Lower leg skin (tissue), 4 donors: ENCODE measurements around the gene LRRC8B. TPM values are rescaled to one million over a fixed set of nuclear protein-coding genes. Genes with fewer than 3 reads are reported as not detected.

ENCODE experiments used
- DNase-seq, 2 donors: peaks; one replicate each; pipeline ENCODE4 v3.0.0-alpha.2; 2019; ENCODE audit warnings: low spot score in 2 of 2
- H3K4me3 ChIP-seq: fragments of 200-600 bp; sonication (generic); 2 replicates; pipeline ENCODE4 v1.5.1; 2017; ENCODE audit warnings: mild to moderate bottlenecking, low read depth; ENCODE audit not compliant: poor library complexity, severe bottlenecking
- CTCF ChIP-seq, 3 donors: fragments of 450-650 bp; IDR thresholded peaks; one replicate each; pipeline ENCODE4 v1.5.1; 2016; ENCODE audit warnings: antibody characterized with exemption in 3 of 3, mild to moderate bottlenecking in 3 of 3, moderate library complexity in 2 of 3
- POLR2A ChIP-seq, 2 donors: fragments of 450-650 bp; IDR thresholded peaks; one replicate each; pipeline ENCODE4 v1.6.1; 2016 to 2017; ENCODE audit warnings: antibody characterized with exemption in 2 of 2, mild to moderate bottlenecking in 1 of 2, moderate library complexity in 1 of 2
- WGBS, 2 donors: methylation state at CpG; one replicate each; pipeline ENCODE4 v1.1.5; 2018; 5-methylcytosine and 5-hydroxymethylcytosine counted together
- intact Hi-C: fragments of 100-400 bp; cut with DNase I; formaldehyde crosslinking; loops from one replicate; pipeline ENCODE4 v1.15.0; 2023; ENCODE audit warnings: low total_unique reads
- total RNA-seq, 4 donors: library from RNA; depleted of rRNA; stranded (reverse); fragments of >200 nt; gene quantifications; one replicate each; pipeline ENCODE4 v1.1.0, GENCODE V29; 2016

Gene LRRC8B
- total RNA-seq, 4 donors from 2014 or later = 12.2 to 26.2 (median 13.1) TPM

DNA sequence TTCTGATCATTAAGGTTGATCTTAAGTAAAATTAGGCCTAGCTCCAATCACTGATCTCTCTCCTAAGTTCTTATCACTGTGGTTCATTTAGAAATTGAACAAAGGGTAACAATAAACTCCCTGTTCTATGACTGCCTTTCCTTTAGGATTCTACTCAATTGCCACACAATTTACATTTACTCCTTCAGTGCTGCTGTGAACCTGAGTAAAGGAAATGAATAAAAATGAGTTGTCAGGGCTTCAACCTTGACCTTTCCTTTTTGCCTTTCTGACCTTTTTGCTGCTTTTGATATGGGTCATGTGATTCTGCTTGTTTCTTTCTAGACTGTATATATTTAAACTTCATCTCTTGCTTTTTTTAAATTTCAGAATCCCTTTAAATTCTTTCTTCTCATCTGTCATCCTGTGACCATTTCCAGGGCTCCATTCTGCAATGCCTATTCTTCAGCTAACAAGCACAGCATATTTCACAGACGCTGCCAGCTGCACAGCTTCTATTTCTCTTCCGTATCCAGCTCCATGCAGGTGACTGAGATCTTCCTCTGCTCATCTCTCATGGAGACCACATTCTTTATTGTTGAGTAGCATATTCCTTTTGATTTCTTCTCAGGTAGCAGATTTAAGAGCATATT lies 3.2 kb downstream of the LRRC8B start:
- no peak for DNase-seq
- intact Hi-C loops = no loop called here
- no peak overlapping the region for H3K4me3 ChIP-seq
- TF ChIP-seq POLR2A (IDR thresholded peaks at IDR 0.05) (no peak), CTCF (IDR thresholded peaks at IDR 0.05) (no peak)
- WGBS, 2 donors = 72 to 88% methylated on average over 2 of the region's 2 CpGs

DNA sequence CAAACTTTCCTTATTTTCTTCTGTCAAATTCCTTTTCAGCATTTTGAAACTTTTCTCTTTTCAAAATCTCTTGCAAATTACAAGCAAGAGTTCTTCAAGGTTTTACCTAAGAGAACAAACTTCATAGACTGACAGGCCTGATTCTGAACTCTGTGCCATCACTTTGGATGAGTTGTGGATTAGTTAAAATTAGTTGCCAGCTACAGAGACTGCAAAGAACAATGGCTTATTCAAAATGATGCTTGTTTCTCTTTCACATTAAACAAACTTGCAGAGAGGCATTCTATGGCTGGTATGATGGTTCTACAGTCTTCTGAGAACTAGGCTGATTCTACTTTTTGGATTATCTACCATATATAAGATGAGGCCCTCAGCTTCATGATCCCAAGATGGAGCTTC lies 3.8 kb downstream of the LRRC8B start:
- no peak for TF ChIP-seq POLR2A (IDR thresholded peaks at IDR 0.05)
- no peak for TF ChIP-seq CTCF (IDR thresholded peaks at IDR 0.05)
- no peak for DNase-seq
- intact Hi-C loops = no loop called here
- H3K4me3 ChIP-seq = no peak overlapping the region

GRCh38 chr1:89529196-89529595 lies 4.6 kb downstream of the LRRC8B start:
- intact Hi-C loops = no loop called here
- no peak overlapping the region for H3K4me3 ChIP-seq
- DNase-seq = no peak
- WGBS, 2 donors = 70 to 83% methylated on average over 2 of the region's 2 CpGs
- no peak for TF ChIP-seq CTCF (IDR thresholded peaks at IDR 0.05)
- no peak for TF ChIP-seq POLR2A (IDR thresholded peaks at IDR 0.05)

- TF ChIP-seq POLR2A (IDR thresholded peaks at IDR 0.05) (no peak), CTCF (IDR thresholded peaks at IDR 0.05) (no peak)
- intact Hi-C loops = no loop called here
Observed at GRCh38 chr1:89530444-89531089, 5.9 kb downstream of the LRRC8B start.

DNA sequence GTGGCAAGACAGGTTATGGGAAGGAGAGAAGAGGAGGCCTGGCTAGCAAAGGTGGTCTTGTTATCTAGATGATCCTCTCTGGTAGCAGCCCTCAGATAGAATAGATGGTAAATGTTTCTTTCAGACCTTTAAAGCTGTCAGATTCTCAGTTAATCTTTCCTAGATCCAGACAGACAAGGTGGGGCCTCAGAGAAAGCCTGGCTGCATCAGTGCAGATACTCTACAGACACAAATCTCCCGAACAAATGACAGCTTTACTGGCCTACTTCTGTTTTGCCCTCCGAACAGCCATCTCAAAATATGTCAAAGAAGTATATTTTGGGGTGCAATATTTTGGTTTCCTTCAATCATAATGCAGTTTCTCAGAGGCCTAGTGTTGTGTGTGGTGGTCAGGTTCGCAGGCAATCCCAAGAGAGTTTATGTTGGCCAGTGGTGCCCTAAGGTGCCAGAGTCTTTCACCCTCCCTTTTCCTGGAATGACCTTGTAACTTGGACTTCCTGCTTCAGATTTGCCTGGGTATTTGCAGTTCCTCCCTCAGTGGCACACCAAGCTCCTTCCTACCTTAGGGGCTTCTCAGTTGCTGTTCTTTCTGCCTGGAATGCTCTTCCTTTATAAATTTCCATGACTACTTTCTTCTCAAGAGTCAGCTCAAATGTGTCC lies 7.0 kb downstream of the LRRC8B start:
- TF ChIP-seq POLR2A (IDR thresholded peaks at IDR 0.05) (no peak), CTCF (IDR thresholded peaks at IDR 0.05) (no peak)
- intact Hi-C loops = no loop called here

More at GRCh38 chr1:89530444-89531089, 5.9 kb downstream of the LRRC8B start:
- DNase-seq = no peak
- H3K4me3 ChIP-seq = no peak overlapping the region
- WGBS, 2 donors = 81 to 88% methylated on average over 8 of the region's 8 CpGs

More for the DNA sequence above, 7.0 kb downstream of the LRRC8B start:
- no peak for DNase-seq
- 87 to 97% methylated on average over 3 of the region's 3 CpGs for WGBS, 2 donors
- no peak overlapping the region for H3K4me3 ChIP-seq
